HG02588 (cell line): ENCODE results near the gene RSRC1.
"Not testable (repeated sequence)": the region's sequence is repeated elsewhere in the genome, so short reads cannot be mapped to it uniquely, and the experiment has no call there.

Source experiments
- ATAC-seq: cut with Tn5 transposase; IDR thresholded peaks from one replicate; pipeline ENCODE4 v1.9.1; 2021; ENCODE audit warnings: mild to moderate bottlenecking, moderate library complexity; ENCODE audit not compliant: unreplicated experiment

The RSRC1 gene

GRCh38 chr3:158109804-158110657 lies at the start of gene RSRC1:
Gene RSRC1 (plus strand): TSS chr3:158110089. CDS start chr3:158122105, 12,016 bp downstream.
- ATAC-seq = peak; percentile 84

GRCh38 chr3:158065574-158065973 lies 44.3 kb upstream of the RSRC1 start:
- not testable (repeated sequence) for ATAC-seq

GRCh38 chr3:158072790-158073189 lies 37.1 kb upstream of the RSRC1 start:
- ATAC-seq = no peak

- ATAC-seq = no peak
Observed at GRCh38 chr3:158074591-158074990, 35.3 kb upstream of the RSRC1 start.

- ATAC-seq = no peak
Observed at GRCh38 chr3:158079599-158079998, 30.3 kb upstream of the RSRC1 start.

- no peak for ATAC-seq
Observed at GRCh38 chr3:158084651-158085050, 25.2 kb upstream of the RSRC1 start.

- ATAC-seq = no peak
Observed at GRCh38 chr3:158085358-158085757, 24.5 kb upstream of the RSRC1 start.

- ATAC-seq = no peak
Observed at GRCh38 chr3:158085931-158086330, 24.0 kb upstream of the RSRC1 start.

- no peak for ATAC-seq
Observed at GRCh38 chr3:158086361-158086760, 23.5 kb upstream of the RSRC1 start.

GRCh38 chr3:158086776-158087175 lies 23.1 kb upstream of the RSRC1 start:
- ATAC-seq = no peak

- no peak for ATAC-seq
Observed at GRCh38 chr3:158091531-158091930, 18.4 kb upstream of the RSRC1 start.

GRCh38 chr3:158093526-158093925 lies 16.4 kb upstream of the RSRC1 start:
- ATAC-seq = no peak

- ATAC-seq = peak; percentile 57
Observed at GRCh38 chr3:158094235-158095110, 15.4 kb upstream of the RSRC1 start.

- ATAC-seq = peak; percentile 23
Observed at GRCh38 chr3:158095111-158095813, 14.6 kb upstream of the RSRC1 start.

- ATAC-seq = no peak
Observed at GRCh38 chr3:158095814-158096704, 13.8 kb upstream of the RSRC1 start.

- ATAC-seq = no peak
Observed at GRCh38 chr3:158097081-158097592, 12.8 kb upstream of the RSRC1 start.

- peak; percentile 82 for ATAC-seq
Observed at GRCh38 chr3:158097593-158098308, 12.1 kb upstream of the RSRC1 start.

GRCh38 chr3:158098309-158098639 lies 11.6 kb upstream of the RSRC1 start:
- no peak for ATAC-seq

- ATAC-seq = no peak
Observed at GRCh38 chr3:158098834-158099424, 11.0 kb upstream of the RSRC1 start.
